LNCaP clone FGC (cell line): ENCODE results near the gene PLXNC1.

Experiments used
- DNase-seq: peaks from one replicate; pipeline ENCODE4 v3.0.0-alpha.2; 2011; ENCODE audit warnings: low read depth
- H3K4me3 ChIP-seq: 2 replicates; pipeline ENCODE4 v1.5.1; 2011; ENCODE audit warnings: mild to moderate bottlenecking, low read depth, low read length, control low read depth
- TF ChIP-seq, protein P1 (sequence below): IDR thresholded peaks from 2 replicates; pipeline ENCODE4 v1.5.1; 2012; ENCODE audit warnings: mild to moderate bottlenecking; ENCODE audit not compliant: control insufficient read depth, insufficient read depth; ENCODE audit errors: extremely low read depth

PLXNC1 gene

DNA sequence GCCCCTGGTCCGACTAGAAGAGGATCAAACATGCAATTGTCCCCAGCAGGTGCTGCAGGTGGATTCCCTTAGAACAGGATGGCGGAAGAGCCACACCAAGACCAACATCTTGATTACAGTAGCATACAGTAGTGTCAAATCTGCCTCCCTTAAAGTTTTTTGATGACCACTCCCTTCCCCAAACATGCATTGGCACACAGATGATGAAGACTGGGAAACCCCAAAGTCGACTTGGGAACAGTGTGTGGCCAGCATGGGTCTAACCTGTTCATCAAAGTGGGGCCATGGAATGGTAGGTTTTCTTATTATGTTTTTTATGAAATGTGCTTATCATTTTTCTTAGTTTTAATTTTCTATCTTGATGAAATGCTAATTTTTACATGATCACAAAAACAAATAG, 8.8 kb downstream of the PLXNC1 start:
- TF ChIP-seq, protein P1, sequence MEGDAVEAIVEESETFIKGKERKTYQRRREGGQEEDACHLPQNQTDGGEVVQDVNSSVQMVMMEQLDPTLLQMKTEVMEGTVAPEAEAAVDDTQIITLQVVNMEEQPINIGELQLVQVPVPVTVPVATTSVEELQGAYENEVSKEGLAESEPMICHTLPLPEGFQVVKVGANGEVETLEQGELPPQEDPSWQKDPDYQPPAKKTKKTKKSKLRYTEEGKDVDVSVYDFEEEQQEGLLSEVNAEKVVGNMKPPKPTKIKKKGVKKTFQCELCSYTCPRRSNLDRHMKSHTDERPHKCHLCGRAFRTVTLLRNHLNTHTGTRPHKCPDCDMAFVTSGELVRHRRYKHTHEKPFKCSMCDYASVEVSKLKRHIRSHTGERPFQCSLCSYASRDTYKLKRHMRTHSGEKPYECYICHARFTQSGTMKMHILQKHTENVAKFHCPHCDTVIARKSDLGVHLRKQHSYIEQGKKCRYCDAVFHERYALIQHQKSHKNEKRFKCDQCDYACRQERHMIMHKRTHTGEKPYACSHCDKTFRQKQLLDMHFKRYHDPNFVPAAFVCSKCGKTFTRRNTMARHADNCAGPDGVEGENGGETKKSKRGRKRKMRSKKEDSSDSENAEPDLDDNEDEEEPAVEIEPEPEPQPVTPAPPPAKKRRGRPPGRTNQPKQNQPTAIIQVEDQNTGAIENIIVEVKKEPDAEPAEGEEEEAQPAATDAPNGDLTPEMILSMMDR, result no peak
- no peak overlapping the region for H3K4me3 ChIP-seq
- no peak for DNase-seq

GRCh38 chr12:94157981-94158411, 9.6 kb downstream of the PLXNC1 start:
- H3K4me3 ChIP-seq, result no peak overlapping the region
- TF ChIP-seq, protein P1, result no peak
- DNase-seq, result no peak

- TF ChIP-seq, protein P1, result no peak
- DNase-seq, result no peak
- H3K4me3 ChIP-seq, result no peak overlapping the region
Measured at GRCh38 chr12:94158666-94159065, 10.3 kb downstream of the PLXNC1 start.

- TF ChIP-seq, protein P1, result no peak
- no peak for DNase-seq
- no peak overlapping the region for H3K4me3 ChIP-seq
Measured at GRCh38 chr12:94162108-94162507, 13.7 kb downstream of the PLXNC1 start.

- H3K4me3 ChIP-seq, result no peak overlapping the region
- DNase-seq, result no peak
- TF ChIP-seq, protein P1, result no peak
Measured at GRCh38 chr12:94163850-94164249, 15.5 kb downstream of the PLXNC1 start.

DNA sequence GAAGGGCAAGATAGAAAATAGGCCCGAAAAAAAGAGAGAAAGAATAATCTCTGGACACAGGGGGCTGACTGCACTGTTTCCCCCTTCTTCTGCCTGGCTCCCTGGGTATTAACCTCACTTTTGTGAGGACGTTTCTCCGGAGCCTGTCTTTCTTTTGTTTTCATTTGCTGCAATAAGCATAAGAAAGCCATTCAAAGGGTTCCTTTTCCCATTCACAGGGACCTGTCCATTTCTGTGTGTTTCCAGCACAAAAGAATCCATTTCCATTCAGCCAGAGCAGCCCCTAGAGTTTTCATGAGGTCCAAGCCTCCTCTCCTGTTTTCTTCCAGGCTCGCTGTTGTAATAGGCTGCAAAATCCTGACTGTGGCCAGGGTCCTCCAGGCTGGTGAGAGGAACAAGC, 16.8 kb downstream of the PLXNC1 start:
- no peak for DNase-seq
- TF ChIP-seq, protein P1, result no peak

DNA sequence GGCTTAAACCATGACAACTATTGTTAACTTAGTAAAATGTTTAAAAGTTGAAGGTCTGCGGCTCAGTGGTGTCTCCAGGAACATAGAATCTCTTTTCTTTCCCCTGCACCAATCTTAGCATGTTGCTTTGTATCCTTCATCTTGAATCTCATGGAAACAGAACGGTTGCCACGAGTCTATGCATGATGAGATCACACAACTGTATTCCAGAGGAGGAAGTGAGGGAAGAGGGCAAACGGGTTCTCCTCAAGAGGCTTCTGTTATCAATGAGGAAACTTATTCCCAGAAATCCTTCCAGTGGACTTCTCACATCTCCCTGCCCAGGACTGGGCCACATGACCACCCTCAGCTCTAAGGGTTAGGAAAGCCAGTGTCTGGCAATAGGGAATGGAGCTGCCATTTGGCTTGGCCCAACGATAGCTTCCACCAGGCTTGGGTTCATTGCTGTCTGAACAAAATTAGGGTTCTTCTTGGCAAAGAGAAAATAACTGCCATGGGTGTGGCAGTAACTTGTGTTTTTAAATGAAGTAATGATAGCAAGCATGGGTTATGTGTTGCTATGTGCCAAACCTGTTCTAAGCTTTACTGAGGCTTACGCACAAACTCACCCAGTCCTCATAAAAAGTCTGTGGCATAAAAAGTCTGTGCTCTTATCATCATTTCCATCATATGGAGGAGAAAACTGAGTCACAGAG, 17.4 kb downstream of the PLXNC1 start:
- TF ChIP-seq, protein P1, result no peak
- no peak overlapping the region for H3K4me3 ChIP-seq
- no peak for DNase-seq

More for the DNA sequence above, 16.8 kb downstream of the PLXNC1 start:
- H3K4me3 ChIP-seq, result no peak overlapping the region
